IMR-90 (cell line): ENCODE data around the gene ITPK1. TPM values are rescaled to one million over a fixed set of nuclear protein-coding genes. Genes with fewer than 3 reads are reported as not detected.

Experiments
- ATAC-seq: fragments of 200-7000 bp; cut with Tn5 transposase; 2 replicates; pipeline ENCODE4 v1.9.1; 2020; ENCODE audit warnings: low read depth, mild to moderate bottlenecking, moderate library complexity
- BruUV-seq: library from RNA; stranded (reverse); fragments of 400-500 nt; replicated peaks from 2 replicates; lab custom pipeline; 2021; lab: Mats Ljungman, UMichigan
- CTCF ChIA-PET: fragments of 300-600 bp; formaldehyde crosslinking; extraction: SDS; loops from one replicate; lab custom pipeline; 2021; ENCODE audit warnings: antibody characterized with exemption; lab: Yijun Ruan, JAX
- POLR2A ChIA-PET: fragments of 300-600 bp; sonication (Branson Sonifier 250); formaldehyde crosslinking; loops from one replicate; lab custom pipeline; 2022; ENCODE audit warnings: antibody characterized with exemption; ENCODE audit not compliant: unreplicated experiment; lab: Charles Lee
- DNase-seq: peaks from one replicate; pipeline ENCODE4 v3.0.0; 2013
- H2AFZ ChIP-seq: replicated peaks from 2 replicates; pipeline ENCODE3; 2013; ENCODE audit warnings: low read length, mild to moderate bottlenecking; ENCODE audit not compliant: poor library complexity
- H2AK5ac ChIP-seq: 2 replicates; pipeline ENCODE4 v1.6.1; 2013; ENCODE audit warnings: low read depth, low read length, inconsistent platforms
- H2AK9ac ChIP-seq: replicated peaks from 2 replicates; pipeline ENCODE3; 2013; ENCODE audit warnings: mild to moderate bottlenecking, low read depth, low read length, moderate library complexity; ENCODE audit not compliant: poor library complexity
- H2BK120ac ChIP-seq: 2 replicates; pipeline ENCODE4 v1.6.1; 2013; ENCODE audit warnings: low read depth, low read length, inconsistent platforms
- H2BK15ac ChIP-seq: 3 replicates; pipeline ENCODE4 v1.6.1; 2013; ENCODE audit warnings: low read depth, low read length, inconsistent platforms
- H2BK20ac ChIP-seq: 2 replicates; pipeline ENCODE4 v1.6.1; 2013; ENCODE audit warnings: low read depth, mild to moderate bottlenecking, inconsistent platforms, low read length, moderate library complexity
- H2BK5ac ChIP-seq: 2 replicates; pipeline ENCODE4 v1.6.1; 2013; ENCODE audit warnings: mild to moderate bottlenecking, low read depth, low read length, inconsistent platforms; ENCODE audit not compliant: poor library complexity, severe bottlenecking
- H3K14ac ChIP-seq: replicated peaks from 2 replicates; pipeline ENCODE4 v1.6.1; 2013; ENCODE audit warnings: low read depth, low read length, inconsistent platforms
- H3K18ac ChIP-seq: 2 replicates; pipeline ENCODE4 v1.6.1; 2013; ENCODE audit warnings: low read depth, low read length, control low read depth
- H3K23ac ChIP-seq: 2 replicates; pipeline ENCODE4 v1.6.1; 2013; ENCODE audit warnings: low read depth, low read length, inconsistent platforms
- H3K27ac ChIP-seq: 2 replicates; pipeline ENCODE4 v1.5.1; 2013; ENCODE audit warnings: mild to moderate bottlenecking, control low read depth, low read length; ENCODE audit not compliant: insufficient read depth
- H3K27me3 ChIP-seq: 2 replicates; pipeline ENCODE4 v1.6.1; 2013; ENCODE audit warnings: low read length; ENCODE audit not compliant: control insufficient read depth, insufficient read depth
- H3K36me3 ChIP-seq: 2 replicates; pipeline ENCODE4 v1.6.1; 2013; ENCODE audit warnings: low read length, mixed read lengths; ENCODE audit not compliant: control insufficient read depth, insufficient read depth
- H3K4ac ChIP-seq: 2 replicates; pipeline ENCODE4 v1.6.1; 2013; ENCODE audit warnings: low read depth, low read length, inconsistent platforms
- H3K4me1 ChIP-seq: 2 replicates; pipeline ENCODE4 v1.6.1; 2013; ENCODE audit warnings: low read length, mixed read lengths; ENCODE audit not compliant: control insufficient read depth, insufficient read depth
- H3K4me2 ChIP-seq: 2 replicates; pipeline ENCODE4 v1.6.1; 2013; ENCODE audit warnings: low read depth, mild to moderate bottlenecking, control low read depth, low read length, moderate library complexity
- H3K4me3 ChIP-seq: 2 replicates; pipeline ENCODE4 v1.5.1; 2013; ENCODE audit warnings: low read depth, mild to moderate bottlenecking, control low read depth, low read length, moderate library complexity; ENCODE audit not compliant: insufficient read depth
- H3K56ac ChIP-seq: 2 replicates; pipeline ENCODE4 v1.6.1; 2013; ENCODE audit warnings: low read length, inconsistent platforms; ENCODE audit not compliant: insufficient read depth; ENCODE audit errors: extremely low read depth
- H3K79me1 ChIP-seq, 2 experiments: 2 replicates each; pipeline ENCODE4 v1.6.1; 2013; ENCODE audit warnings: low read length in 2 of 2, inconsistent platforms in 1 of 2, low read depth in 1 of 2
- H3K9ac ChIP-seq: 2 replicates; pipeline ENCODE4 v1.6.1; 2013; ENCODE audit warnings: low read depth, low read length, control low read depth
- H3K9me1 ChIP-seq: 2 replicates; pipeline ENCODE4 v1.6.1; 2013; ENCODE audit warnings: low read length, inconsistent platforms; ENCODE audit not compliant: insufficient read depth
- H3K9me3 ChIP-seq: 2 replicates; pipeline ENCODE4 v1.6.1; 2013; ENCODE audit warnings: low read length; ENCODE audit not compliant: control insufficient read depth, insufficient read depth
- H4K20me1 ChIP-seq: 2 replicates; pipeline ENCODE4 v1.6.1; 2013; ENCODE audit warnings: low read length, inconsistent platforms; ENCODE audit not compliant: insufficient read depth
- H4K5ac ChIP-seq: 2 replicates; pipeline ENCODE4 v1.6.1; 2013; ENCODE audit warnings: mild to moderate bottlenecking, low read depth, low read length, control low read depth
- H4K8ac ChIP-seq, 2 experiments: 2 replicates each; pipeline ENCODE4 v1.6.1; 2013; ENCODE audit warnings: low read depth in 2 of 2, low read length in 2 of 2, control low read depth in 1 of 2, inconsistent platforms in 1 of 2
- H4K91ac ChIP-seq: 2 replicates; pipeline ENCODE4 v1.6.1; 2013; ENCODE audit warnings: low read depth, low read length, inconsistent platforms; ENCODE audit not compliant: insufficient read depth
- CEBPB ChIP-seq: IDR thresholded peaks from 2 replicates; pipeline ENCODE4 v1.6.1; 2012; ENCODE audit warnings: low read depth, low read length, improper control_type of control experiment
- MXI1 ChIP-seq: IDR thresholded peaks from 2 replicates; pipeline ENCODE4 v1.6.1; 2012; ENCODE audit warnings: low read depth, mild to moderate bottlenecking, low read length, moderate library complexity, borderline replicate concordance
- NFE2L2 ChIP-seq: fragments of 150-350 bp; IDR thresholded peaks from 2 replicates; pipeline ENCODE4 v1.6.1; 2016; ENCODE audit warnings: low read depth, mild to moderate bottlenecking, low read length
- WGBS, 2 experiments: methylation state at CpG; one replicate each; pipeline versions ENCODE4 v1.1.5 to v1.1.7; 2013; ENCODE audit warnings: missing lambda C conversion rate in 2 of 2; ENCODE audit not compliant: insufficient read length in 1 of 2; ENCODE audit errors: extremely low coverage in 2 of 2; 5-methylcytosine and 5-hydroxymethylcytosine counted together
- dilution Hi-C: fragments of 300-500 bp; cut with HindIII; formaldehyde crosslinking; loops from one replicate; pipeline ENCODE4 v1.14.3; 2018; ENCODE audit warnings: low sequenced_read_pairs; ENCODE audit not compliant: unreplicated experiment
- in situ Hi-C: fragments of 300-500 bp; cut with MboI; formaldehyde crosslinking; loops from 3 replicates; pipeline ENCODE4 v1.14.3; 2019; ENCODE audit warnings: low sequenced_read_pairs, inconsistent platforms, mixed read lengths
- intact Hi-C: fragments of 100-400 bp; cut with micrococcal nuclease; formaldehyde crosslinking; loops from 2 replicates; pipeline ENCODE4 v1.10.0; 2022
- polyA plus RNA-seq, 3 experiments: library from polyadenylated mRNA; depleted of rRNA; stranded (reverse); fragments of >200 nt; gene quantifications; 2 replicates each; pipeline ENCODE4 v1.2.3, GENCODE V29; 2012; ENCODE audit warnings: low replicate concordance in 1 of 3
- total RNA-seq: library from RNA; depleted of rRNA; stranded (reverse); fragments of >200 nt; gene quantifications from 2 replicates; pipeline ENCODE4 v1.2.3, GENCODE V29; 2012

ITPK1 gene
- total and polyA plus RNA-seq, 2 of the 4 experiments (the other 2 are of a cell fraction), result 21.7 to 26.9 TPM

DNA sequence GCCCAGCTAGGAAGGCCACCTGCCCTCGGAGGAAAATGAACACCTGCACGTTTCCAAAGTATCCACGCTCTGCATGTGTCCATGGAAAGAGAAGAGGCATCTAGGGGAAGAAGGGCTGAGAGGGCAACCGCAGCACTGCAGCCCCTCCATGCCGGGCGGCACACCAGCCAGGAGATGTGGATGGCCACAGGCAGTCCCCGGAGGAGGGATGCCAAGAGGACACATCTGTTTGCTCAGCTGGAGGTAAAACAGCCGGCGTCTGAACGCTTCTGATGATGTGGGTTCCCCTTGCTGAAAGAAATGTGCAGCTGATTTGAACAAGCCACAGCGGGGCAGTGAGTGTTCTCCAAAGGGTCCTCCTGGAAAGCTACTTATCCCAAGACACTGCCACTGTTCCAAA lies 158.8 kb downstream of the ITPK1 start:
- intact Hi-C loops, result no loop called here
- H3K4ac ChIP-seq, result no peak overlapping the region
- dilution Hi-C loops, result no loop called here
- no peak overlapping the region for H3K18ac ChIP-seq
- H4K5ac ChIP-seq, result no peak overlapping the region
- 0 out of 2 replicates have a peak, but pooled peaks cover 1% of the 10 kb centered on the region for H3K4me1 ChIP-seq
- DNase-seq (no peak), ATAC-seq (no peak)
- H3K9me1 ChIP-seq, result peaks cover 7% of the 10 kb centered on the region; the same call in 1 of the 2 replicates
- in situ Hi-C loops, result no loop called here
- no peak overlapping the region for H2AK5ac ChIP-seq
- H3K23ac ChIP-seq, result no peak overlapping the region
- H2AFZ ChIP-seq, result no peak overlapping the region
- no peak overlapping the region for H3K56ac ChIP-seq
- H2BK120ac ChIP-seq, result no peak overlapping the region
- H3K4me2 ChIP-seq, result no peak overlapping the region
- no peaks in the 10 kb centered on the region for H3K79me1 ChIP-seq
- TF ChIP-seq MXI1 (no peak), NFE2L2 (no peak), CEBPB (no peak)
- no peak overlapping the region for H4K8ac ChIP-seq
- no peak overlapping the region for H2BK20ac ChIP-seq
- H3K4me3 ChIP-seq, result no peak overlapping the region
- ChIA-PET CTCF (no interaction called here), POLR2A (no interaction called here)
- no TSS peak for BruUV-seq
- no peak overlapping the region for H3K27ac ChIP-seq
- no peak overlapping the region for H4K91ac ChIP-seq
- no peak overlapping the region for H2BK5ac ChIP-seq
- H3K9ac ChIP-seq, result no peak overlapping the region
- H2AK9ac ChIP-seq, result peak overlapping the region; percentile 76
- 91% methylated on average over 7 of the region's 11 CpGs; no CpG with 5 or more reads in 1 of the 2 experiments for WGBS, 2 experiments
- no peaks in the 10 kb centered on the region for H3K36me3 ChIP-seq
- H3K27me3 ChIP-seq, result no peaks in the 10 kb centered on the region
- no peaks in the 10 kb centered on the region; the same call in 1 of the 2 replicates for H4K20me1 ChIP-seq
- no peak overlapping the region for H3K14ac ChIP-seq
- H3K9me3 ChIP-seq, result no peaks in the 10 kb centered on the region
- H2BK15ac ChIP-seq, result no peak overlapping the region
